GM12878 (cell line): ENCODE results near the gene RGS6.

Experiments used
- CEBPZ ChIP-seq: fragments of 150-350 bp; IDR thresholded peaks from 2 replicates; pipeline ENCODE4 v1.6.1; 2016; ENCODE audit warnings: low read depth, low read length
- CTCF ChIP-seq, 3 experiments: IDR thresholded peaks in 2 of 3; conservative IDR thresholded peaks in 1 of 3; 2 replicates each; pipeline ENCODE4 v1.5.1; 2011; ENCODE audit warnings: low read depth in 3 of 3, low read length in 3 of 3, mild to moderate bottlenecking in 3 of 3, control low read depth in 2 of 3, moderate library complexity in 2 of 3, inconsistent platforms in 1 of 3, mixed read lengths in 1 of 3; ENCODE audit not compliant: control insufficient read depth in 2 of 3, insufficient read depth in 1 of 3; ENCODE audit errors: extremely low read depth in 1 of 3
- EGR1 ChIP-seq, 2 experiments: IDR thresholded peaks; 1 replicate in 1 of 2; 2 replicates in 1 of 2; pipeline ENCODE4 v1.6.1; 2011 to 2012; ENCODE audit warnings: low read depth in 2 of 2, low read length in 2 of 2, borderline replicate concordance in 1 of 2, mild to moderate bottlenecking in 1 of 2, moderate library complexity in 1 of 2
- EP300 ChIP-seq, 2 experiments: fragments of 150-350 bp in 1 of 2; IDR thresholded peaks; 2 replicates each; pipeline ENCODE4 v1.6.1; 2011 to 2012; ENCODE audit warnings: low read depth in 2 of 2, low read length in 2 of 2, borderline replicate concordance in 1 of 2, improper control_type of control experiment in 1 of 2, inconsistent platforms in 1 of 2; ENCODE audit not compliant: control insufficient read depth in 1 of 2
- ESRRA ChIP-seq: IDR thresholded peaks from 2 replicates; pipeline ENCODE4 v1.6.1; 2012; ENCODE audit warnings: mild to moderate bottlenecking, low read length, improper control_type of control experiment
- MLLT1 ChIP-seq: fragments of 450-650 bp; IDR thresholded peaks from 2 replicates; pipeline ENCODE4 v1.6.1; 2016; ENCODE audit warnings: mild to moderate bottlenecking
- NFXL1 ChIP-seq: fragments of 450-650 bp; IDR thresholded peaks from 2 replicates; pipeline ENCODE4 v1.6.1; 2017; ENCODE audit warnings: antibody characterized with exemption, mild to moderate bottlenecking, borderline replicate concordance
- POLR2A ChIP-seq: IDR thresholded peaks from 2 replicates; pipeline ENCODE4 v1.6.1; 2011; ENCODE audit warnings: low read depth, mild to moderate bottlenecking, low read length
- TAF1 ChIP-seq: IDR thresholded peaks from 2 replicates; pipeline ENCODE4 v1.6.1; 2011; ENCODE audit warnings: mild to moderate bottlenecking, low read depth, low read length, borderline replicate concordance

DNA sequence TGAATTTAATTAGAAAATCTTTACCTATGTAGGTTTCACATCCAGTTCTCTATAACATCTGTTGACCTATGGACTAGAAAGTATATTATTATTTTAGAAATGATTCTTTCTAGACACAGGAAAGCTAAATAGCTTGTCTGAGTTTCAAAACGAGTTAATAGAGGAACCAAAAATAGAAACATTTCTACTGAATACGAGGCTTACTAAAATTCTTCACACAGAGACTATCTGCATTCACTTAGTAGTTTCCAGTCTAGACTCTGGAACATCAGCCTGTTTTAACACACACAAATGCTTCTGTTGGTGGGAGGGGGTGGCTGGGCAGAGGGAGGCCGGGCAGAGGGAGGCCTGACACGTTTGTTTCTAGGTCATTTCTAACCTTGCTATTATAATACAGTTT is 29.7 kb downstream of the RGS6 start:
- TF ChIP-seq TAF1, result no peak
- TF ChIP-seq POLR2A, result no peak
- TF ChIP-seq ESRRA, result no peak
- no peak for TF ChIP-seq EP300 (IDR thresholded peaks at IDR 0.05; ENCODE audit: borderline replicate concordance in 1 of 2, control insufficient read depth in 1 of 2, low read depth in 2 of 2, low read length in 2 of 2)
- TF ChIP-seq CEBPZ, result no peak
- TF ChIP-seq EGR1 (IDR thresholded peaks at IDR 0.05; ENCODE audit: borderline replicate concordance in 1 of 2, low read depth in 2 of 2, low read length in 2 of 2), result no peak
- TF ChIP-seq MLLT1, result no peak
- TF ChIP-seq NFXL1, result no peak
- no peak for TF ChIP-seq CTCF (IDR thresholded peaks at IDR 0.05 in 2 of 3, conservative IDR thresholded peaks at IDR 0.05 in 1 of 3; ENCODE audit: control insufficient read depth in 2 of 3, extremely low read depth in 1 of 3, insufficient read depth in 1 of 3, low read depth in 3 of 3, low read length in 3 of 3)
